H1 (cell line): ENCODE measurements around the gene ZNF654. TPM values are rescaled to one million over a fixed set of nuclear protein-coding genes. Genes with fewer than 3 reads are reported as not detected.

Experiments used
- CTCF ChIA-PET: fragments of 300-600 bp; sonication (Branson Sonifier 250); formaldehyde crosslinking; loops from one replicate; lab custom pipeline; 2021; ENCODE audit not compliant: partially characterized antibody; lab: Charles Lee
- POLR2A ChIA-PET: fragments of 300-600 bp; sonication (Branson Sonifier 250); formaldehyde crosslinking; loops from one replicate; lab custom pipeline; 2021; ENCODE audit warnings: inconsistent platforms; ENCODE audit not compliant: partially characterized antibody; lab: Charles Lee
- DNase-seq, 2 experiments: peaks; one replicate each; pipeline versions ENCODE4 v3.0.0 to v3.0.0-alpha.2; 2010 to 2022; ENCODE audit warnings: low spot score in 2 of 2, low read depth in 1 of 2, mixed read lengths in 1 of 2
- FAIRE-seq: peaks from 2 replicates; lab custom pipeline; 2011; peaks lifted over from hg19 to GRCh38; lab: Jason Lieb, UNC
- H2AFZ ChIP-seq: 2 replicates; pipeline ENCODE4 v1.8.1; 2012; ENCODE audit warnings: low read length, inconsistent platforms
- H2AK5ac ChIP-seq: 2 replicates; pipeline ENCODE4 v1.6.1; 2013; ENCODE audit warnings: low read depth, low read length
- H2BK120ac ChIP-seq: replicated peaks from 2 replicates; pipeline ENCODE3; 2013; ENCODE audit warnings: low read depth, low read length, inconsistent platforms
- H2BK12ac ChIP-seq: 2 replicates; pipeline ENCODE4 v1.6.1; 2013; ENCODE audit warnings: low read depth, low read length
- H2BK15ac ChIP-seq: 2 replicates; pipeline ENCODE4 v1.6.1; 2013; ENCODE audit warnings: low read length
- H2BK20ac ChIP-seq: 2 replicates; pipeline ENCODE4 v1.6.1; 2013; ENCODE audit warnings: low read length
- H2BK5ac ChIP-seq: 2 replicates; pipeline ENCODE4 v1.6.1; 2013; ENCODE audit warnings: low read depth, low read length
- H3K14ac ChIP-seq: 2 replicates; pipeline ENCODE4 v1.6.1; 2013; ENCODE audit warnings: inconsistent platforms; ENCODE audit not compliant: insufficient read length
- H3K18ac ChIP-seq: 2 replicates; pipeline ENCODE4 v1.6.1; 2013; ENCODE audit warnings: low read length; ENCODE audit errors: extremely low read depth
- H3K23ac ChIP-seq: 2 replicates; pipeline ENCODE4 v1.6.1; 2013; ENCODE audit warnings: inconsistent platforms; ENCODE audit not compliant: insufficient read length
- H3K23me2 ChIP-seq: 2 replicates; pipeline ENCODE4 v1.6.1; 2013; ENCODE audit warnings: low read depth, low read length
- H3K27ac ChIP-seq: 2 replicates; pipeline ENCODE4 v1.6.1; 2011; ENCODE audit warnings: low read depth, low read length, inconsistent platforms
- H3K27me3 ChIP-seq, 4 experiments: replicated peaks in 1 of 4; 1 replicate in 1 of 4; 2 replicates in 3 of 4; pipeline versions ENCODE4 v1.6.1 to v1.8.1; 2011 to 2013; ENCODE audit warnings: low read length in 3 of 4, mild to moderate bottlenecking in 3 of 4, inconsistent platforms in 2 of 4, mixed read lengths in 2 of 4, moderate library complexity in 1 of 4; ENCODE audit not compliant: control insufficient read depth in 3 of 4, insufficient read depth in 3 of 4; ENCODE audit errors: extremely low read depth in 1 of 4
- H3K36me3 ChIP-seq, 4 experiments: 2 replicates each; pipeline versions ENCODE4 v1.6.1 to v1.8.1; 2011 to 2013; ENCODE audit warnings: mild to moderate bottlenecking in 4 of 4, low read length in 3 of 4, moderate library complexity in 2 of 4, control low read depth in 1 of 4, inconsistent platforms in 1 of 4; ENCODE audit not compliant: insufficient read depth in 4 of 4, control insufficient read depth in 2 of 4
- H3K4ac ChIP-seq: replicated peaks from 2 replicates; pipeline ENCODE3; 2013; ENCODE audit warnings: low read length, low read depth, mixed read lengths, inconsistent platforms; ENCODE audit not compliant: insufficient read length
- H3K4me1 ChIP-seq, 4 experiments: replicated peaks in 1 of 4; 1 replicate in 1 of 4; 2 replicates in 3 of 4; pipeline versions ENCODE4 v1.6.1 to v1.8.1; 2011 to 2013; ENCODE audit warnings: low read length in 3 of 4, inconsistent platforms in 2 of 4, mixed read lengths in 1 of 4; ENCODE audit not compliant: insufficient read depth in 4 of 4, control insufficient read depth in 3 of 4
- H3K4me2 ChIP-seq, 2 experiments: 2 replicates each; pipeline versions ENCODE4 v1.6.1 to v1.8.1; 2011 to 2013; ENCODE audit warnings: low read depth in 2 of 2, low read length in 2 of 2, control low read depth in 1 of 2, inconsistent platforms in 1 of 2, mild to moderate bottlenecking in 1 of 2; ENCODE audit not compliant: insufficient read depth in 1 of 2
- H3K4me3 ChIP-seq, 4 experiments: fragments of 200-600, 300-600 bp in 1 of 4; sonication (generic), shearing (Covaris generic), sonication (Bioruptor Twin) in 1 of 4; 2 replicates each; pipeline versions ENCODE4 v1.5.1 to v1.8.1; 2011 to 2016; ENCODE audit warnings: low read length in 4 of 4, low read depth in 3 of 4, control low read depth in 2 of 4, inconsistent platforms in 2 of 4, mild to moderate bottlenecking in 2 of 4, mixed read lengths in 1 of 4, moderate library complexity in 1 of 4; ENCODE audit not compliant: insufficient read depth in 2 of 4; ENCODE audit errors: extremely low read depth in 1 of 4
- H3K56ac ChIP-seq: replicated peaks from 2 replicates; pipeline ENCODE3; 2013; ENCODE audit warnings: low read depth, mild to moderate bottlenecking, mixed read lengths, low read length, inconsistent platforms; ENCODE audit not compliant: insufficient read length
- H3K79me1 ChIP-seq: 2 replicates; pipeline ENCODE4 v1.6.1; 2013; ENCODE audit warnings: low read depth, low read length, control low read depth
- H3K79me2 ChIP-seq, 2 experiments: 2 replicates each; pipeline versions ENCODE4 v1.6.1 to v1.8.1; 2012 to 2013; ENCODE audit warnings: low read length in 2 of 2, mild to moderate bottlenecking in 2 of 2, inconsistent platforms in 1 of 2; ENCODE audit not compliant: insufficient read depth in 2 of 2, control insufficient read depth in 1 of 2
- H3K9ac ChIP-seq, 4 experiments: replicated peaks in 1 of 4; 1 replicate in 1 of 4; 2 replicates in 3 of 4; pipeline versions ENCODE4 v1.6.1 to v1.8.1; 2011 to 2013; ENCODE audit warnings: low read depth in 3 of 4, low read length in 3 of 4, control low read depth in 2 of 4, mild to moderate bottlenecking in 2 of 4, moderate library complexity in 2 of 4, inconsistent platforms in 1 of 4; ENCODE audit errors: extremely low read depth in 1 of 4
- H3K9me3 ChIP-seq, 2 experiments: 2 replicates each; pipeline versions ENCODE4 v1.6.1 to v1.8.1; 2012 to 2013; ENCODE audit warnings: mild to moderate bottlenecking in 2 of 2, moderate library complexity in 2 of 2, control low read depth in 1 of 2, inconsistent platforms in 1 of 2, low read depth in 1 of 2, low read length in 1 of 2, mixed read lengths in 1 of 2; ENCODE audit not compliant: insufficient read depth in 2 of 2
- H4K20me1 ChIP-seq, 2 experiments: replicated peaks in 1 of 2; 2 replicates each; pipeline versions ENCODE3 to v1.8.1; 2011 to 2013; ENCODE audit warnings: inconsistent platforms in 2 of 2, low read length in 2 of 2, mild to moderate bottlenecking in 1 of 2; ENCODE audit not compliant: insufficient read depth in 2 of 2, control insufficient read depth in 1 of 2
- H4K5ac ChIP-seq: 2 replicates; pipeline ENCODE4 v1.6.1; 2013; ENCODE audit warnings: low read length, low read depth, mixed read lengths, inconsistent platforms; ENCODE audit not compliant: insufficient read length
- H4K8ac ChIP-seq: 2 replicates; pipeline ENCODE4 v1.8.0; 2013; ENCODE audit warnings: mild to moderate bottlenecking, moderate library complexity, low read length, inconsistent platforms; ENCODE audit not compliant: insufficient read depth; ENCODE audit errors: extremely low read depth
- H4K91ac ChIP-seq: replicated peaks from 2 replicates; pipeline ENCODE3; 2013; ENCODE audit warnings: low read length, mixed read lengths, inconsistent platforms; ENCODE audit not compliant: insufficient read length
- ASH2L ChIP-seq: fragments of 200-600, 300-600 bp; sonication (generic); IDR thresholded peaks from one replicate; pipeline ENCODE4 v1.7.1; 2017; ENCODE audit warnings: low read length
- ATF3 ChIP-seq: IDR thresholded peaks from 2 replicates; pipeline ENCODE4 v1.6.1; 2011; ENCODE audit warnings: low read depth, mild to moderate bottlenecking, low read length; ENCODE audit not compliant: insufficient read depth
- BCL11A ChIP-seq, 2 experiments: IDR thresholded peaks; one replicate each; pipeline ENCODE4 v1.6.1; 2011; ENCODE audit warnings: low read depth in 2 of 2, low read length in 2 of 2, mild to moderate bottlenecking in 2 of 2
- CHD1 ChIP-seq: IDR thresholded peaks from 2 replicates; pipeline ENCODE4 v1.6.1; 2012; ENCODE audit warnings: low read depth, low read length, improper control_type of control experiment
- KDM5A ChIP-seq: fragments of 200-600 bp; IDR thresholded peaks from 2 replicates; pipeline ENCODE4 v1.7.1; 2012; ENCODE audit warnings: mild to moderate bottlenecking, low read length, inconsistent platforms, mixed read lengths
- WGBS, 2 experiments: shearing (Covaris generic) in 1 of 2; methylation state at CpG; one replicate each; pipeline versions ENCODE4 v1.1.6 to v1.1.7; 2013 to 2015; ENCODE audit warnings: low lambda C conversion rate in 2 of 2, mixed read lengths in 2 of 2, inconsistent platforms in 1 of 2, low coverage in 1 of 2, missing lambda C conversion rate in 1 of 2; ENCODE audit not compliant: insufficient replicate concordance in 2 of 2, insufficient coverage in 1 of 2, insufficient read length in 1 of 2; ENCODE audit errors: extremely low coverage in 1 of 2, missing lambda C conversion rate in 1 of 2; 5-methylcytosine and 5-hydroxymethylcytosine counted together
- polyA plus RNA-seq, 7 experiments: library from polyadenylated mRNA; depleted of rRNA in 3 of 7; stranded (reverse) in 5 of 7; unstranded in 2 of 7; fragments of >200 nt in 5 of 7; fragments of 200-250 nt in 2 of 7; gene quantifications; 1 replicate in 5 of 7; 2 replicates in 1 of 7; 4 replicates in 1 of 7; pipeline versions ENCODE4 v1.2.1 to v1.2.3, GENCODE V29; 2011 to 2013; ENCODE audit warnings: missing spikeins in 2 of 7, mixed read lengths in 2 of 7
- total RNA-seq: library from RNA; stranded (reverse); fragmentation: NEBNext Ultra II Directional; extraction: Animal tissue kit (Norgen Biotek cat#: 25700); gene quantifications from 2 replicates; pipeline ENCODE4 v1.2.1, GENCODE V29; 2021

Gene ZNF654
- total and polyA plus RNA-seq, 2 of the 8 experiments (the other 6 are each of a cell fraction or from before 2014, with no cell fraction given): 0.47 to 5.3 TPM

GRCh38 chr3:88112289-88112688 lies 53.2 kb downstream of the ZNF654 start:
- H4K5ac ChIP-seq: no peak overlapping the region
- H4K91ac ChIP-seq: no peak overlapping the region
- FAIRE-seq: no peak
- no peak overlapping the region for H2BK5ac ChIP-seq
- H3K4ac ChIP-seq: no peak overlapping the region
- peaks cover 2 to 3% of the 10 kb centered on the region in 2 experiments for H4K20me1 ChIP-seq
- H3K18ac ChIP-seq: no peak overlapping the region
- peaks cover 0 to 1% (median 0%) of the 10 kb centered on the region in 4 experiments; a peak in 1 of 7 replicates for H3K27me3 ChIP-seq
- no peak overlapping the region for H2AK5ac ChIP-seq
- ChIA-PET POLR2A (no interaction called here), CTCF (interaction anchor here (1.5 to 2.8 kb wide), 5 partner anchors 21 to 53 kb away, joined by 3 to 10 read pairs (median 4); partner anchors contain the start of genes CGGBP1 and ZNF654)
- no peak overlapping the region for H3K14ac ChIP-seq
- no peaks in the 10 kb centered on the region for H3K4me1 ChIP-seq
- TF ChIP-seq BCL11A (IDR thresholded peaks at IDR 0.05; ENCODE audit: low read depth in 2 of 2, low read length in 2 of 2) (no peak), CHD1 (no peak), ATF3 (no peak), KDM5A (no peak), ASH2L (no peak)
- TF ChIP-seq, all 59 proteins: peak for 0
- Histone ChIP-seq H2BK120ac (no peak overlapping the region), H3K79me1 (no peaks in the 10 kb centered on the region), H3K36me3 (no peaks in the 10 kb centered on the region), H2BK20ac (no peak overlapping the region), H3K79me2 (no peaks in the 10 kb centered on the region; a peak in 1 of 4 replicates), H3K9me3 (no peaks in the 10 kb centered on the region), H2BK12ac (no peak overlapping the region), H4K8ac (no peak overlapping the region), H3K9ac (no peak overlapping the region), H3K23ac (no peak overlapping the region), H2AFZ (no peak overlapping the region), H3K27ac (no peak overlapping the region), H3K4me2 (no peak overlapping the region), H3K23me2 (peaks cover 2% of the 10 kb centered on the region; the same call in 1 of the 2 replicates), H3K4me3 (no peak overlapping the region), H2BK15ac (no peak overlapping the region), H3K56ac (no peak overlapping the region)
- no peak for DNase-seq
- WGBS, 2 experiments: 100% methylated on average over 1 of the region's 1 CpG; no CpG with 5 or more reads in 1 of the 2 experiments
